HAP-1 (cell line): ENCODE measurements around the gene TLR9.

Source experiments
- DNase-seq, 2 experiments: peaks; one replicate each; pipeline ENCODE4 v3.0.0-alpha.2; 2016 to 2020; ENCODE audit warnings: low spot score in 2 of 2
- H3K27me3 ChIP-seq: fragments of 250-450 bp; sonication (Bioruptor Pico); 2 replicates; pipeline ENCODE4 v1.5.1; 2020; ENCODE audit warnings: low read depth, mild to moderate bottlenecking, moderate library complexity
- H3K36me3 ChIP-seq: fragments of 250-450 bp; sonication (Bioruptor Pico); replicated peaks from 2 replicates; pipeline ENCODE4 v1.5.1; 2020; ENCODE audit warnings: mild to moderate bottlenecking
- H3K4me1 ChIP-seq: fragments of 250-450 bp; sonication (Bioruptor Pico); 2 replicates; pipeline ENCODE4 v1.5.1; 2020; ENCODE audit warnings: mild to moderate bottlenecking
- H3K4me3 ChIP-seq: fragments of 250-450 bp; sonication (Bioruptor Pico); 2 replicates; pipeline ENCODE4 v1.5.1; 2020; ENCODE audit warnings: mild to moderate bottlenecking, moderate library complexity
- H3K9me3 ChIP-seq: fragments of 250-450 bp; sonication (Bioruptor Pico); 2 replicates; pipeline ENCODE4 v1.5.1; 2020; ENCODE audit warnings: mild to moderate bottlenecking, moderate library complexity
- in situ Hi-C: fragments of 300-500 bp; cut with MboI; formaldehyde crosslinking; loops from 3 replicates; pipeline ENCODE4 v1.14.3; 2020; ENCODE audit warnings: low sequenced_read_pairs, inconsistent platforms, mixed read lengths

The TLR9 gene

GRCh38 chr3:52222319-52223221 lies 2.9 kb downstream of the TLR9 start:
- Histone ChIP-seq H3K4me1 (no peaks in the 10 kb centered on the region), H3K27me3 (no peaks in the 10 kb centered on the region), H3K36me3 (no peaks in the 10 kb centered on the region), H3K4me3 (no peak overlapping the region), H3K9me3 (no peaks in the 10 kb centered on the region)
- DNase-seq = no peak
- in situ Hi-C loops = no loop called here

- no peaks in the 10 kb centered on the region for H3K27me3 ChIP-seq
- H3K36me3 ChIP-seq = no peaks in the 10 kb centered on the region
- in situ Hi-C loops = no loop called here
- DNase-seq = no peak
- no peaks in the 10 kb centered on the region for H3K9me3 ChIP-seq
- no peak overlapping the region for H3K4me3 ChIP-seq
- H3K4me1 ChIP-seq = no peaks in the 10 kb centered on the region
These were observed 3.7 kb downstream of the TLR9 start for GRCh38 chr3:52221563-52222318.

GRCh38 chr3:52221141-52221562 lies 4.3 kb downstream of the TLR9 start:
- in situ Hi-C loops = no loop called here
- no peak for DNase-seq
- Histone ChIP-seq H3K36me3 (no peaks in the 10 kb centered on the region), H3K4me3 (no peak overlapping the region), H3K4me1 (no peaks in the 10 kb centered on the region), H3K9me3 (no peaks in the 10 kb centered on the region), H3K27me3 (no peaks in the 10 kb centered on the region)

GRCh38 chr3:52220380-52221026 lies 4.9 kb downstream of the TLR9 start:
- Histone ChIP-seq H3K4me3 (no peak overlapping the region), H3K4me1 (no peaks in the 10 kb centered on the region), H3K9me3 (no peaks in the 10 kb centered on the region), H3K36me3 (no peaks in the 10 kb centered on the region), H3K27me3 (no peaks in the 10 kb centered on the region)
- in situ Hi-C loops = no loop called here
- peak; percentile 67 to 94 for DNase-seq

GRCh38 chr3:52218937-52219650 lies 6.4 kb downstream of the TLR9 start:
- Histone ChIP-seq H3K9me3 (no peaks in the 10 kb centered on the region), H3K36me3 (peaks cover 12% of the 10 kb centered on the region), H3K4me3 (no peak overlapping the region), H3K4me1 (no peaks in the 10 kb centered on the region), H3K27me3 (no peaks in the 10 kb centered on the region)
- in situ Hi-C loops = no loop called here
- DNase-seq = no peak

GRCh38 chr3:52218454-52218853 lies 7.0 kb downstream of the TLR9 start:
- no peak for DNase-seq
- H3K4me1 ChIP-seq = no peaks in the 10 kb centered on the region
- H3K4me3 ChIP-seq = no peak overlapping the region
- in situ Hi-C loops = no loop called here
- H3K9me3 ChIP-seq = no peaks in the 10 kb centered on the region
- H3K27me3 ChIP-seq = no peaks in the 10 kb centered on the region
- peaks cover 18% of the 10 kb centered on the region for H3K36me3 ChIP-seq

- peaks cover 23% of the 10 kb centered on the region for H3K36me3 ChIP-seq
- H3K9me3 ChIP-seq = no peaks in the 10 kb centered on the region
- H3K4me1 ChIP-seq = no peaks in the 10 kb centered on the region
- in situ Hi-C loops = no loop called here
- H3K4me3 ChIP-seq = no peak overlapping the region
- no peaks in the 10 kb centered on the region for H3K27me3 ChIP-seq
- DNase-seq = no peak
These were observed 7.4 kb downstream of the TLR9 start for GRCh38 chr3:52218026-52218425.

- Histone ChIP-seq H3K27me3 (no peaks in the 10 kb centered on the region), H3K4me3 (no peak overlapping the region), H3K36me3 (peaks cover 28% of the 10 kb centered on the region), H3K9me3 (no peaks in the 10 kb centered on the region), H3K4me1 (no peaks in the 10 kb centered on the region)
- in situ Hi-C loops = no loop called here
- DNase-seq = no peak
These were observed 8.0 kb downstream of the TLR9 start for GRCh38 chr3:52217409-52217805.

- no peaks in the 10 kb centered on the region for H3K4me1 ChIP-seq
- in situ Hi-C loops = no loop called here
- H3K4me3 ChIP-seq = no peak overlapping the region
- H3K9me3 ChIP-seq = no peaks in the 10 kb centered on the region
- no peak for DNase-seq
- peaks cover 34% of the 10 kb centered on the region for H3K36me3 ChIP-seq
- H3K27me3 ChIP-seq = no peaks in the 10 kb centered on the region
These were observed 8.6 kb downstream of the TLR9 start for GRCh38 chr3:52216585-52217408.

- Histone ChIP-seq H3K4me1 (no peaks in the 10 kb centered on the region), H3K27me3 (no peaks in the 10 kb centered on the region), H3K9me3 (no peaks in the 10 kb centered on the region), H3K36me3 (peaks cover 48% of the 10 kb centered on the region), H3K4me3 (no peak overlapping the region)
- in situ Hi-C loops = no loop called here
- no peak for DNase-seq
These were observed 10.1 kb downstream of the TLR9 start for GRCh38 chr3:52215351-52215750.

GRCh38 chr3:52213901-52214300 lies 11.5 kb downstream of the TLR9 start:
- Histone ChIP-seq H3K4me1 (no peaks in the 10 kb centered on the region), H3K36me3 (peaks cover 63% of the 10 kb centered on the region), H3K4me3 (no peak overlapping the region), H3K9me3 (no peaks in the 10 kb centered on the region), H3K27me3 (no peaks in the 10 kb centered on the region)
- in situ Hi-C loops = no loop called here
- no peak for DNase-seq

- no peak for DNase-seq
- peaks cover 72% of the 10 kb centered on the region for H3K36me3 ChIP-seq
- in situ Hi-C loops = no loop called here
- H3K4me1 ChIP-seq = no peaks in the 10 kb centered on the region
- no peak overlapping the region for H3K4me3 ChIP-seq
- H3K9me3 ChIP-seq = no peaks in the 10 kb centered on the region
- H3K27me3 ChIP-seq = no peaks in the 10 kb centered on the region
These were observed 12.4 kb downstream of the TLR9 start for GRCh38 chr3:52213005-52213404.
